Upper lobe of left lung (tissue), 4 donors: ENCODE data around the gene SDK1.

Experiments used
- EP300 ChIP-seq, 4 donors: sonication (generic); formaldehyde crosslinking; IDR thresholded peaks; one replicate each; pipeline ENCODE4 v1.5.1; 2017; ENCODE audit warnings: antibody characterized with exemption in 4 of 4, control low read depth in 2 of 4
- POLR2A ChIP-seq, 4 donors: fragments of 450-650 bp; IDR thresholded peaks; one replicate each; pipeline ENCODE4 v1.5.1; 2016 to 2017; ENCODE audit warnings: antibody characterized with exemption in 4 of 4, mild to moderate bottlenecking in 2 of 4
- POLR2AphosphoS5 ChIP-seq, 2 donors: sonication (generic); formaldehyde crosslinking; IDR thresholded peaks; one replicate each; pipeline ENCODE4 v1.5.1; 2017; ENCODE audit warnings: antibody characterized with exemption in 2 of 2
- TF ChIP-seq, protein P1 (sequence below), 6 experiments: fragments of 450-650 bp in 4 of 6; fragments of 200-600 bp in 2 of 6; sonication (generic) in 2 of 6; IDR thresholded peaks; one replicate each; pipeline ENCODE4 v1.5.1; 2016 to 2019; ENCODE audit warnings: antibody characterized with exemption in 6 of 6

DNA sequence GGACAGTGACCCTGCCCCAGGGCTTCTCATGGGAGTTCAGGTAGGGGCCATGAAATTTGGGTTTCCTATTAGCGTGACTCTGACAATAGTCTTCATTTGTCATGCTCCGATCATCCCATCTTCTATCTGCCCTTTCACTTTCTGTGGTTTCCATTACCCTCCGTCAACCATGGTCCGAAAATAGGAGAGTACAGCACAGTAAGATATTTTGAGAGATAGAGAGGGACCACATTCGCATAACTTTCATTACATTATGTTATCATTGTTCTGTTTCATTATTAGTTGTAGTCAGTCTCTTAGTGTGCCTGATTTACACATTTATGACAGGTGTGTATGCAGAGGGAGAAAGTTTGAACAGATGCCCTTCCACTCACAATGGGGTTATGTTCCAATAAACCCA, 649.2 kb downstream of the SDK1 start:
- TF ChIP-seq, protein P1, sequence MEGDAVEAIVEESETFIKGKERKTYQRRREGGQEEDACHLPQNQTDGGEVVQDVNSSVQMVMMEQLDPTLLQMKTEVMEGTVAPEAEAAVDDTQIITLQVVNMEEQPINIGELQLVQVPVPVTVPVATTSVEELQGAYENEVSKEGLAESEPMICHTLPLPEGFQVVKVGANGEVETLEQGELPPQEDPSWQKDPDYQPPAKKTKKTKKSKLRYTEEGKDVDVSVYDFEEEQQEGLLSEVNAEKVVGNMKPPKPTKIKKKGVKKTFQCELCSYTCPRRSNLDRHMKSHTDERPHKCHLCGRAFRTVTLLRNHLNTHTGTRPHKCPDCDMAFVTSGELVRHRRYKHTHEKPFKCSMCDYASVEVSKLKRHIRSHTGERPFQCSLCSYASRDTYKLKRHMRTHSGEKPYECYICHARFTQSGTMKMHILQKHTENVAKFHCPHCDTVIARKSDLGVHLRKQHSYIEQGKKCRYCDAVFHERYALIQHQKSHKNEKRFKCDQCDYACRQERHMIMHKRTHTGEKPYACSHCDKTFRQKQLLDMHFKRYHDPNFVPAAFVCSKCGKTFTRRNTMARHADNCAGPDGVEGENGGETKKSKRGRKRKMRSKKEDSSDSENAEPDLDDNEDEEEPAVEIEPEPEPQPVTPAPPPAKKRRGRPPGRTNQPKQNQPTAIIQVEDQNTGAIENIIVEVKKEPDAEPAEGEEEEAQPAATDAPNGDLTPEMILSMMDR (IDR thresholded peaks at IDR 0.05): no peak
- TF ChIP-seq POLR2A (IDR thresholded peaks at IDR 0.05): no peak
- no peak for TF ChIP-seq POLR2AphosphoS5 (IDR thresholded peaks at IDR 0.05)
- no peak for TF ChIP-seq EP300 (IDR thresholded peaks at IDR 0.05)
